H7 (cell line): Measurements from ENCODE around the gene PRRG2. TPM values are rescaled to one million over a fixed set of nuclear protein-coding genes. Genes with fewer than 3 reads are reported as not detected.

ENCODE experiments used
- DNase-seq: peaks from one replicate; pipeline ENCODE4 v3.0.0; 2012
- H3K27me3 ChIP-seq: 2 replicates; pipeline ENCODE4 v1.6.0; 2011; ENCODE audit warnings: mild to moderate bottlenecking, low read length; ENCODE audit not compliant: control insufficient read depth, insufficient read depth
- H3K36me3 ChIP-seq: replicated peaks from 2 replicates; pipeline ENCODE4 v1.5.1; 2011; ENCODE audit warnings: low read length; ENCODE audit not compliant: control insufficient read depth, insufficient read depth
- H3K4me3 ChIP-seq: 2 replicates; pipeline ENCODE4 v1.5.1; 2011; ENCODE audit warnings: low read depth, mild to moderate bottlenecking, control low read depth, low read length, moderate library complexity; ENCODE audit not compliant: insufficient read depth
- total RNA-seq: library from RNA; depleted of rRNA; stranded (reverse); fragments of >200 nt; shearing (Covaris generic); gene quantifications from 2 replicates; pipeline ENCODE4 v1.2.3, GENCODE V29; 2014

Gene PRRG2
- total RNA-seq, 1 experiment from 2014 or later = 1.2 TPM

- no peak overlapping the region for H3K4me3 ChIP-seq
- peak; percentile 16 for DNase-seq
- no peaks in the 10 kb centered on the region for H3K36me3 ChIP-seq
- no peaks in the 10 kb centered on the region for H3K27me3 ChIP-seq
These were observed 13.2 kb upstream of the PRRG2 start for GRCh38 chr19:49567861-49568441.

GRCh38 chr19:49570138-49570856 lies 10.8 kb upstream of the PRRG2 start:
- Histone ChIP-seq H3K4me3 (no peak overlapping the region), H3K36me3 (no peaks in the 10 kb centered on the region), H3K27me3 (no peaks in the 10 kb centered on the region)
- peak; percentile 93 for DNase-seq

GRCh38 chr19:49570997-49571676 lies 10.0 kb upstream of the PRRG2 start:
- Histone ChIP-seq H3K27me3 (no peaks in the 10 kb centered on the region), H3K36me3 (peaks cover 2% of the 10 kb centered on the region), H3K4me3 (no peak overlapping the region)
- DNase-seq = peak; percentile 44

- no peaks in the 10 kb centered on the region for H3K27me3 ChIP-seq
- H3K36me3 ChIP-seq = peaks cover 2% of the 10 kb centered on the region
- no peak overlapping the region for H3K4me3 ChIP-seq
- no peak for DNase-seq
These were observed 8.1 kb upstream of the PRRG2 start for GRCh38 chr19:49573009-49573408.

GRCh38 chr19:49573425-49573824 lies 7.7 kb upstream of the PRRG2 start:
- Histone ChIP-seq H3K4me3 (no peak overlapping the region), H3K27me3 (no peaks in the 10 kb centered on the region), H3K36me3 (peaks cover 2% of the 10 kb centered on the region)
- DNase-seq = no peak

GRCh38 chr19:49574206-49574755 lies 6.8 kb upstream of the PRRG2 start:
- Histone ChIP-seq H3K36me3 (peaks cover 2% of the 10 kb centered on the region), H3K4me3 (no peak overlapping the region), H3K27me3 (no peaks in the 10 kb centered on the region)
- no peak for DNase-seq

- peaks cover 2% of the 10 kb centered on the region for H3K36me3 ChIP-seq
- DNase-seq = no peak
- H3K27me3 ChIP-seq = no peaks in the 10 kb centered on the region
- no peak overlapping the region for H3K4me3 ChIP-seq
These were observed 1.9 kb upstream of the PRRG2 start for GRCh38 chr19:49579193-49579592.

GRCh38 chr19:49579947-49580263 lies 1.2 kb upstream of the PRRG2 start:
- H3K36me3 ChIP-seq = peaks cover 2% of the 10 kb centered on the region
- H3K27me3 ChIP-seq = no peaks in the 10 kb centered on the region
- DNase-seq = peak; percentile 22
- H3K4me3 ChIP-seq = peak overlapping the region; percentile 93

GRCh38 chr19:49580264-49581006 lies 681 bp upstream of the PRRG2 start, which contains the start of gene NOSIP:
Gene NOSIP (minus strand): TSS chr19:49580556. CDS start chr19:49560691, 19,865 bp downstream.
- peak; percentile 90 for DNase-seq
- Histone ChIP-seq H3K36me3 (peaks cover 2% of the 10 kb centered on the region), H3K27me3 (no peaks in the 10 kb centered on the region), H3K4me3 (peak within 1 kb of the TSS; percentile 93)

GRCh38 chr19:49583239-49583638 lies 2.1 kb downstream of the PRRG2 start:
- Histone ChIP-seq H3K36me3 (no peaks in the 10 kb centered on the region), H3K27me3 (no peaks in the 10 kb centered on the region), H3K4me3 (no peak overlapping the region)
- DNase-seq = no peak

- peak; percentile 91 for DNase-seq
- no peaks in the 10 kb centered on the region for H3K27me3 ChIP-seq
These were observed 3.9 kb downstream of the PRRG2 start for GRCh38 chr19:49585023-49585422.

GRCh38 chr19:49587227-49587626 lies 6.1 kb downstream of the PRRG2 start:
- H3K27me3 ChIP-seq = no peaks in the 10 kb centered on the region
- DNase-seq = no peak
- no peaks in the 10 kb centered on the region for H3K36me3 ChIP-seq
- H3K4me3 ChIP-seq = no peak overlapping the region

More at GRCh38 chr19:49585023-49585422, 3.9 kb downstream of the PRRG2 start:
- Histone ChIP-seq H3K36me3 (no peaks in the 10 kb centered on the region), H3K4me3 (no peak overlapping the region)

GRCh38 chr19:49588365-49589122 lies 7.4 kb downstream of the PRRG2 start:
- DNase-seq = peak; percentile 15
- H3K27me3 ChIP-seq = no peaks in the 10 kb centered on the region
- no peaks in the 10 kb centered on the region for H3K36me3 ChIP-seq
- H3K4me3 ChIP-seq = no peak overlapping the region

- no peak for DNase-seq
- Histone ChIP-seq H3K27me3 (no peaks in the 10 kb centered on the region), H3K4me3 (no peak overlapping the region), H3K36me3 (peaks cover 6% of the 10 kb centered on the region)
These were observed 8.4 kb downstream of the PRRG2 start for GRCh38 chr19:49589502-49589905.
